K562 (cell line): ENCODE data around the gene KIAA1958. TPM values are rescaled to one million over a fixed set of nuclear protein-coding genes. Genes with fewer than 3 reads are reported as not detected.

Source experiments
- ATAC-seq: fragments of 200-7000 bp; cut with Tn5 transposase; 3 replicates; pipeline ENCODE4 v1.9.1; 2020; ENCODE audit warnings: moderate library complexity
- BruUV-seq: library from RNA; stranded (reverse); fragments of 400-500 nt; replicated peaks from 2 replicates; lab custom pipeline; 2021; lab: Mats Ljungman, UMichigan
- CTCF ChIA-PET: fragments of 300-600 bp; formaldehyde crosslinking; extraction: SDS; loops from one replicate; lab custom pipeline; 2021; ENCODE audit warnings: low intra/inter-chr PET ratio; lab: Yijun Ruan, JAX
- POLR2A ChIA-PET: fragments of 300-600, 350-650 bp; sonication (Branson Sonifier 250); formaldehyde crosslinking; extraction: SDS; loops from one replicate; lab custom pipeline; 2021; ENCODE audit warnings: antibody characterized with exemption, inconsistent platforms; lab: Yijun Ruan, JAX
- DNase-seq, 4 experiments: peaks; one replicate each; pipeline versions ENCODE4 v3.0.0 to v3.0.0-alpha.2; 2011 to 2018; ENCODE audit warnings: low spot score in 3 of 4, mixed read lengths in 3 of 4; ENCODE audit errors: extremely low read depth in 1 of 4
- FAIRE-seq: peaks from 2 replicates; lab custom pipeline; 2011; peaks lifted over from hg19 to GRCh38; lab: Jason Lieb, UNC
- H2AFZ ChIP-seq: 2 replicates; pipeline ENCODE4 v1.6.0; 2011; ENCODE audit warnings: low read depth, low read length, control low read depth, inconsistent platforms
- H3K27ac ChIP-seq: fragments of 200-600 bp; 3 replicates; pipeline ENCODE4 v1.8.0; 2011; ENCODE audit warnings: low read depth, mild to moderate bottlenecking, control low read depth, inconsistent platforms, low read length, moderate library complexity, mixed read lengths; ENCODE audit errors: extremely low read depth
- H3K27me3 ChIP-seq, 2 experiments: fragments of 300-600 bp in 1 of 2; 2 replicates in 1 of 2; 3 replicates in 1 of 2; pipeline versions ENCODE4 v1.6.0 to v1.8.0; 2011; ENCODE audit warnings: inconsistent platforms in 2 of 2, low read length in 2 of 2, mild to moderate bottlenecking in 1 of 2, mixed read lengths in 1 of 2, moderate library complexity in 1 of 2; ENCODE audit not compliant: control insufficient read depth in 2 of 2, insufficient read depth in 2 of 2
- H3K36me3 ChIP-seq: fragments of 300-600 bp; 3 replicates; pipeline ENCODE4 v1.8.0; 2011; ENCODE audit warnings: mild to moderate bottlenecking, low read length, inconsistent platforms; ENCODE audit not compliant: control insufficient read depth, insufficient read depth
- H3K4me1 ChIP-seq, 2 experiments: fragments of 200-600 bp in 1 of 2; replicated peaks in 1 of 2; 2 replicates in 1 of 2; 3 replicates in 1 of 2; pipeline versions ENCODE4 v1.5.1 to v1.8.0; 2011; ENCODE audit warnings: inconsistent platforms in 2 of 2, low read length in 2 of 2, mild to moderate bottlenecking in 1 of 2, mixed read lengths in 1 of 2, moderate library complexity in 1 of 2; ENCODE audit not compliant: control insufficient read depth in 2 of 2, insufficient read depth in 2 of 2
- H3K4me2 ChIP-seq: 2 replicates; pipeline ENCODE4 v1.6.1; 2011; ENCODE audit warnings: low read length, control low read depth, inconsistent platforms, mixed read lengths; ENCODE audit not compliant: insufficient read depth
- H3K4me3 ChIP-seq: fragments of 200-600 bp; sonication (generic), shearing (Covaris generic); 2 replicates; pipeline ENCODE4 v1.5.1; 2016; ENCODE audit warnings: control low read depth, inconsistent platforms
- H3K79me2 ChIP-seq: fragments of 200-600 bp; 3 replicates; pipeline ENCODE4 v1.8.0; 2011; ENCODE audit warnings: low read length, inconsistent platforms; ENCODE audit not compliant: control insufficient read depth, insufficient read depth
- H3K9ac ChIP-seq, 2 experiments: 2 replicates each; pipeline versions ENCODE4 v1.6.0 to v1.6.1; 2011; ENCODE audit warnings: low read depth in 2 of 2, low read length in 2 of 2, control low read depth in 1 of 2, inconsistent platforms in 1 of 2, mild to moderate bottlenecking in 1 of 2, mixed read lengths in 1 of 2; ENCODE audit not compliant: insufficient read depth in 1 of 2
- H3K9me1 ChIP-seq: one replicate; pipeline ENCODE4 v1.6.0; 2011; ENCODE audit warnings: inconsistent platforms, mild to moderate bottlenecking, low read length, moderate library complexity; ENCODE audit not compliant: control insufficient read depth, insufficient read depth
- H3K9me3 ChIP-seq: replicated peaks from 2 replicates; pipeline ENCODE4 v1.5.1; 2011; ENCODE audit warnings: low read depth, low read length, inconsistent platforms; ENCODE audit not compliant: control insufficient read depth, insufficient read depth
- H4K20me1 ChIP-seq: replicated peaks from 2 replicates; pipeline ENCODE4 v1.6.1; 2011; ENCODE audit warnings: low read length, inconsistent platforms, mixed read lengths; ENCODE audit not compliant: control insufficient read depth, insufficient read depth
- FOXA3 ChIP-seq, 2 experiments: fragments of 450-650 bp in 1 of 2; sonication (generic) in 1 of 2; formaldehyde crosslinking; IDR thresholded peaks in 1 of 2; conservative IDR thresholded peaks in 1 of 2; 2 replicates each; pipeline versions ENCODE4 v1.4.0 to v1.8.0; 2020 to 2022; ENCODE audit warnings: mild to moderate bottlenecking in 2 of 2, missing genetic modification reagents in 1 of 2
- ZNF217 ChIP-seq: sonication (generic); formaldehyde crosslinking; IDR thresholded peaks from 2 replicates; pipeline ENCODE4 v1.8.0; 2022; ENCODE audit warnings: mild to moderate bottlenecking, missing genetic modification reagents
- in situ Hi-C: fragments of 300-500 bp; cut with MboI; formaldehyde crosslinking; loops from 4 replicates; pipeline ENCODE4 v1.15.0; 2018; ENCODE audit warnings: inconsistent platforms, mixed read lengths
- intact Hi-C: fragments of 100-400 bp; cut with micrococcal nuclease; formaldehyde crosslinking; loops from 2 replicates; pipeline ENCODE4 v1.14.2; 2022
- polyA plus RNA-seq, 8 experiments: library from polyadenylated mRNA; depleted of rRNA in 4 of 8; stranded (reverse) in 5 of 8; unstranded in 3 of 8; fragments of >200 nt; fragmentation: Nextera tagmentation in 2 of 8; fragmentation: Illumina TruSeq in 1 of 8; extraction: Ambion mirVana in 2 of 8; extraction: Trizol in 1 of 8; gene quantifications; 2 replicates each; pipeline versions ENCODE4 v1.2.1 to v1.2.3, GENCODE V29; 2011 to 2014; ENCODE audit warnings: inconsistent platforms in 1 of 8, missing spikeins in 1 of 8
- total RNA-seq, 7 experiments: library from RNA; depleted of rRNA in 6 of 7; stranded (reverse); fragments of >200 nt in 6 of 7; fragmentation: Illumina TruSeq in 2 of 7; extraction: Trizol in 2 of 7; gene quantifications; 2 replicates each; pipeline versions ENCODE4 v1.2.1 to v1.2.3, GENCODE V29; 2011 to 2021; ENCODE audit warnings: low replicate concordance in 1 of 7
- TF ChIP-seq, protein P1 (sequence below), 2 experiments: fragments of 450-650 bp in 1 of 2; sonication (generic) in 1 of 2; formaldehyde crosslinking in 1 of 2; IDR thresholded peaks in 1 of 2; conservative IDR thresholded peaks in 1 of 2; 2 replicates each; pipeline versions ENCODE4 v1.6.1 to v1.8.1; 2016 to 2023; ENCODE audit warnings: mild to moderate bottlenecking in 2 of 2, moderate library complexity in 2 of 2, inconsistent platforms in 1 of 2, missing genetic modification reagents in 1 of 2
- TF ChIP-seq, protein P2 (sequence below): fragments of 450-650 bp; IDR thresholded peaks from 2 replicates; pipeline ENCODE4 v1.6.1; 2016; ENCODE audit warnings: low read depth

KIAA1958 gene
- total and polyA plus RNA-seq, 9 of the 15 experiments (the other 6 are each of a cell fraction or from before 2014, with no cell fraction given): 1.1 to 16.0 (median 10.1) TPM

DNA sequence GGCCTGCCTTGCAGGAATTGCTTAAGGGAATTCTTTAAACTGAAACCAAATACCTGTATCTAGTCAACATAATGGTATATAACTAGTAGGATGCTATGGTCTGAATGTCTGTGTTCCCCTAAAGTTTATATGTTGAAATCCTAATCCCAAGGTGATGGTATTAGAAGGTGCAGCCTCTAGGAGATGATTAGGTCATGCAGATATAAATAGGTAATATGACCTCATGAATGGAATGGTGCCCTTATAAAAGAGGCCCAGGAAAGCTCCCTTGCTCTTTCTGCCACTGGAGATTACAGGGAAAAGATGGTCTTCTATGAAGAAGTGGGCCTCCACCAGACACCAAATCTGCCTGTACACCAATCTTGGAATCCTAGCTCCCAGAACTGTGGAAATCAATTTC is 7.4 kb upstream of the KIAA1958 start:
- POLR2A ChIA-PET: interaction anchor here (0.9 to 1.1 kb wide), 3 partner anchors 9 to 113 kb away, joined by 3 to 4 read pairs (median 3); no protein-coding TSS in a partner anchor
- CTCF ChIA-PET: no interaction called here

More for the DNA sequence above, 7.4 kb upstream of the KIAA1958 start:
- no peaks in the 10 kb centered on the region for H3K36me3 ChIP-seq
- H3K4me2 ChIP-seq: no peak overlapping the region
- DNase-seq: no peak
- no peaks in the 10 kb centered on the region for H3K27me3 ChIP-seq
- ATAC-seq: no peak
- no peaks in the 10 kb centered on the region for H3K9me1 ChIP-seq
- H3K9ac ChIP-seq: no peak overlapping the region
- TF ChIP-seq ZNF217 (CRISPR knock-in tag): no peak
- TF ChIP-seq, protein P1, sequence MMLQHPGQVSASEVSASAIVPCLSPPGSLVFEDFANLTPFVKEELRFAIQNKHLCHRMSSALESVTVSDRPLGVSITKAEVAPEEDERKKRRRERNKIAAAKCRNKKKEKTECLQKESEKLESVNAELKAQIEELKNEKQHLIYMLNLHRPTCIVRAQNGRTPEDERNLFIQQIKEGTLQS (IDR thresholded peaks at IDR 0.05): peak; percentile 18; the same call in 1 of the 2 replicates
- TF ChIP-seq, protein P1 (CRISPR knock-in tag; conservative IDR thresholded peaks at IDR 0.05): no peak
- TF ChIP-seq FOXA3 (CRISPR knock-in tag; conservative IDR thresholded peaks at IDR 0.05 in 1 of 2, IDR thresholded peaks at IDR 0.05 in 1 of 2): no peak
- TF ChIP-seq, protein P2, sequence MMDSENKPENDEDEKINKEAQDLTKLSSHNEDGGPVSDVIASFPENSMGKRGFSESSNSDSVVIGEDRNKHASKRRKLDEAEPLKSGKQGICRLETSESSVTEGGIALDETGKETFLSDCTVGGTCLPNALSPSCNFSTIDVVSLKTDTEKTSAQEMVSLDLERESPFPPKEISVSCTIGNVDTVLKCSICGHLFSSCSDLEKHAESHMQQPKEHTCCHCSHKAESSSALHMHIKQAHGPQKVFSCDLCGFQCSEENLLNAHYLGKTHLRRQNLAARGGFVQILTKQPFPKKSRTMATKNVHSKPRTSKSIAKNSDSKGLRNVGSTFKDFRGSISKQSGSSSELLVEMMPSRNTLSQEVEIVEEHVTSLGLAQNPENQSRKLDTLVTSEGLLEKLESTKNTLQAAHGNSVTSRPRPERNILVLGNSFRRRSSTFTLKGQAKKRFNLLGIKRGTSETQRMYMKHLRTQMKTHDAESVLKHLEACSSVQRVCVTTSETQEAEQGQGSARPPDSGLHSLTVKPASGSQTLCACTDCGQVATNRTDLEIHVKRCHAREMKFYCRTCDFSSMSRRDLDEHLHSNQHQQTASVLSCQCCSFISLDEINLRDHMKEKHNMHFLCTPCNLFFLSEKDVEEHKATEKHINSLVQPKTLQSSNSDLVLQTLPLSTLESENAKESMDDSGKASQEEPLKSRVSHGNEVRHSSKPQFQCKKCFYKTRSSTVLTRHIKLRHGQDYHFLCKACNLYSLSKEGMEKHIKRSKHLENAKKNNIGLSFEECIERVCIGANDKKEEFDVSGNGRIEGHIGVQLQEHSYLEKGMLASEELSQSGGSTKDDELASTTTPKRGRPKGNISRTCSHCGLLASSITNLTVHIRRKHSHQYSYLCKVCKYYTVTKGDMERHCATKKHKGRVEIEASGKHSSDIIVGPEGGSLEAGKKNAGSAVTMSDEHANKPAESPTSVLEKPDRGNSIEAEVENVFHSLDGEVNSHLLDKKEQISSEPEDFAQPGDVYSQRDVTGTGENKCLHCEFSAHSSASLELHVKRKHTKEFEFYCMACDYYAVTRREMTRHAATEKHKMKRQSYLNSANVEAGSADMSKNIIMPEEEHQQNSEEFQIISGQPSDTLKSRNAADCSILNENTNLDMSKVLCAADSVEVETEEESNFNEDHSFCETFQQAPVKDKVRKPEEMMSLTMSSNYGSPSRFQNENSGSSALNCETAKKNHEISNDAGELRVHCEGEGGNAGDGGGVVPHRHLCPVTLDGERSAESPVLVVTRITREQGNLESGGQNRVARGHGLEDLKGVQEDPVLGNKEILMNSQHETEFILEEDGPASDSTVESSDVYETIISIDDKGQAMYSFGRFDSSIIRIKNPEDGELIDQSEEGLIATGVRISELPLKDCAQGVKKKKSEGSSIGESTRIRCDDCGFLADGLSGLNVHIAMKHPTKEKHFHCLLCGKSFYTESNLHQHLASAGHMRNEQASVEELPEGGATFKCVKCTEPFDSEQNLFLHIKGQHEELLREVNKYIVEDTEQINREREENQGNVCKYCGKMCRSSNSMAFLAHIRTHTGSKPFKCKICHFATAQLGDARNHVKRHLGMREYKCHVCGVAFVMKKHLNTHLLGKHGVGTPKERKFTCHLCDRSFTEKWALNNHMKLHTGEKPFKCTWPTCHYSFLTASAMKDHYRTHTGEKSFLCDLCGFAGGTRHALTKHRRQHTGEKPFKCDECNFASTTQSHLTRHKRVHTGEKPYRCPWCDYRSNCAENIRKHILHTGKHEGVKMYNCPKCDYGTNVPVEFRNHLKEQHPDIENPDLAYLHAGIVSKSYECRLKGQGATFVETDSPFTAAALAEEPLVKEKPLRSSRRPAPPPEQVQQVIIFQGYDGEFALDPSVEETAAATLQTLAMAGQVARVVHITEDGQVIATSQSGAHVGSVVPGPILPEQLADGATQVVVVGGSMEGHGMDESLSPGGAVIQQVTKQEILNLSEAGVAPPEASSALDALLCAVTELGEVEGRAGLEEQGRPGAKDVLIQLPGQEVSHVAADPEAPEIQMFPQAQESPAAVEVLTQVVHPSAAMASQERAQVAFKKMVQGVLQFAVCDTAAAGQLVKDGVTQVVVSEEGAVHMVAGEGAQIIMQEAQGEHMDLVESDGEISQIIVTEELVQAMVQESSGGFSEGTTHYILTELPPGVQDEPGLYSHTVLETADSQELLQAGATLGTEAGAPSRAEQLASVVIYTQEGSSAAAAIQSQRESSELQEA: no peak
- TF ChIP-seq, all 486 proteins: peak for 1
- in situ Hi-C loops: no loop called here
- intact Hi-C loops: no loop called here
- no peak overlapping the region for H3K4me3 ChIP-seq
- no peaks in the 10 kb centered on the region for H4K20me1 ChIP-seq
- no TSS peak for BruUV-seq
- no peaks in the 10 kb centered on the region for H3K79me2 ChIP-seq
- no peak for FAIRE-seq
- H3K9me3 ChIP-seq: no peaks in the 10 kb centered on the region
- no peak overlapping the region for H2AFZ ChIP-seq
- H3K4me1 ChIP-seq: no peaks in the 10 kb centered on the region
- no peak overlapping the region for H3K27ac ChIP-seq
